Measurements from ENCODE around the gene KDM2A. TPM values are rescaled to one million over a fixed set of nuclear protein-coding genes. Genes with fewer than 3 reads are reported as not detected.

Gene KDM2A
- total and polyA plus RNA-seq, 2 of the 13 experiments (the other 11 are each of a cell fraction or from before 2014, with no cell fraction given), result 31.3 to 31.4 TPM

DNA sequence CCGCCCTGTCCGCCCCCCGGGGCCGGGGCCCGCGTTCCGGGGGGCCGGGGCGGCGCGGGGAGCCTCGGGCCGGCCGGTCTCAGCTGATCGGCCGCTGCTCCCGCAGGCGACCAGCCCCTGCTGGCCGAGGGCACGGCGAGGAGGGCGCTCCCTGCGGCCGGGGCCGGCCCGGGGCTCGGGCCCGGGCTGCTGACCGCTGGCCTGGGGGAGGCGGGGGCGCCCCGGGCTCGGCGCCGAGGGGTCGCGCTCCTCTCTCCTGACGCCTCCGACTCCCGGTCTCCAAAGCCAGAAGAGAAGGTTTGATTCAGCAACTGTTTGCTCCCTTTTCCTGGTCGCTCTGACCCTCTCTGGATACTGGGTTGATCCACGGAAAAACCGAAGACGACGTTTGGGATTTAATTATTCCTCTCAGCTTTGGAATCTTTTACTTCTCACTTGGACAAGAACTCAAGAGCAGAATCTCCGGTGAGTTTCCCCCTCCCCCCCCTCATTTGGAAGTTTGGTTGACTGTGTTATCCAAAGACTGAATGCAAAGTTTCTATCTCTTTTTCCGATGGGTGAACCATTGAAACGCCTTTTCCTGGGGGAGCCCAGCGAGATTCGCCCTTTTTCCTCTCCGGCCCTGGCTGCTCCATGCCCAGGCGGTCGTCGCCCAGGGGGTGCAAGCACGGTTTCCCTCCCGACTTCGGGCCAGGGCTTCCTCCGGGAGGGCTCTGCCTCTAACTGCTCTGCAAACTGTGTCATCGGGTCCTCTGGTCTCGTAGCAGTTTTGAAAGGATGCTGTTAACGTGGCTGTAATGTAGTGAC is 725 bp downstream of the KDM2A start (continued):
- TF ChIP-seq, protein P1, sequence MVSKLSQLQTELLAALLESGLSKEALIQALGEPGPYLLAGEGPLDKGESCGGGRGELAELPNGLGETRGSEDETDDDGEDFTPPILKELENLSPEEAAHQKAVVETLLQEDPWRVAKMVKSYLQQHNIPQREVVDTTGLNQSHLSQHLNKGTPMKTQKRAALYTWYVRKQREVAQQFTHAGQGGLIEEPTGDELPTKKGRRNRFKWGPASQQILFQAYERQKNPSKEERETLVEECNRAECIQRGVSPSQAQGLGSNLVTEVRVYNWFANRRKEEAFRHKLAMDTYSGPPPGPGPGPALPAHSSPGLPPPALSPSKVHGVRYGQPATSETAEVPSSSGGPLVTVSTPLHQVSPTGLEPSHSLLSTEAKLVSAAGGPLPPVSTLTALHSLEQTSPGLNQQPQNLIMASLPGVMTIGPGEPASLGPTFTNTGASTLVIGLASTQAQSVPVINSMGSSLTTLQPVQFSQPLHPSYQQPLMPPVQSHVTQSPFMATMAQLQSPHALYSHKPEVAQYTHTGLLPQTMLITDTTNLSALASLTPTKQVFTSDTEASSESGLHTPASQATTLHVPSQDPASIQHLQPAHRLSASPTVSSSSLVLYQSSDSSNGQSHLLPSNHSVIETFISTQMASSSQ (IDR thresholded peaks at IDR 0.05; ENCODE audit: low read depth), result no peak
- TF ChIP-seq, protein P1 (CRISPR knock-in tag; IDR thresholded peaks at IDR 0.05; ENCODE audit: borderline replicate concordance), result no peak
- TF ChIP-seq ZNF317 (CRISPR knock-in tag; IDR thresholded peaks at IDR 0.05) (no peak), JARID2 (CRISPR knock-in tag; IDR thresholded peaks at IDR 0.05; ENCODE audit: insufficient replicate concordance) (no peak), ZBTB1 (CRISPR knock-in tag; IDR thresholded peaks at IDR 0.05; ENCODE audit: borderline replicate concordance) (no peak), TEAD2 (CRISPR knock-in tag; IDR thresholded peaks at IDR 0.05) (no peak), PHF21A (CRISPR knock-in tag; IDR thresholded peaks at IDR 0.05) (no peak), ZNF274 (CRISPR knock-in tag; IDR thresholded peaks at IDR 0.05) (no peak), ZNF598 (CRISPR knock-in tag; IDR thresholded peaks at IDR 0.05; ENCODE audit: borderline replicate concordance) (peak; percentile 39; the same call in 1 of the 2 replicates), ZNF296 (CRISPR knock-in tag; conservative IDR thresholded peaks at IDR 0.05) (no peak)
- TF ChIP-seq, protein P2, sequence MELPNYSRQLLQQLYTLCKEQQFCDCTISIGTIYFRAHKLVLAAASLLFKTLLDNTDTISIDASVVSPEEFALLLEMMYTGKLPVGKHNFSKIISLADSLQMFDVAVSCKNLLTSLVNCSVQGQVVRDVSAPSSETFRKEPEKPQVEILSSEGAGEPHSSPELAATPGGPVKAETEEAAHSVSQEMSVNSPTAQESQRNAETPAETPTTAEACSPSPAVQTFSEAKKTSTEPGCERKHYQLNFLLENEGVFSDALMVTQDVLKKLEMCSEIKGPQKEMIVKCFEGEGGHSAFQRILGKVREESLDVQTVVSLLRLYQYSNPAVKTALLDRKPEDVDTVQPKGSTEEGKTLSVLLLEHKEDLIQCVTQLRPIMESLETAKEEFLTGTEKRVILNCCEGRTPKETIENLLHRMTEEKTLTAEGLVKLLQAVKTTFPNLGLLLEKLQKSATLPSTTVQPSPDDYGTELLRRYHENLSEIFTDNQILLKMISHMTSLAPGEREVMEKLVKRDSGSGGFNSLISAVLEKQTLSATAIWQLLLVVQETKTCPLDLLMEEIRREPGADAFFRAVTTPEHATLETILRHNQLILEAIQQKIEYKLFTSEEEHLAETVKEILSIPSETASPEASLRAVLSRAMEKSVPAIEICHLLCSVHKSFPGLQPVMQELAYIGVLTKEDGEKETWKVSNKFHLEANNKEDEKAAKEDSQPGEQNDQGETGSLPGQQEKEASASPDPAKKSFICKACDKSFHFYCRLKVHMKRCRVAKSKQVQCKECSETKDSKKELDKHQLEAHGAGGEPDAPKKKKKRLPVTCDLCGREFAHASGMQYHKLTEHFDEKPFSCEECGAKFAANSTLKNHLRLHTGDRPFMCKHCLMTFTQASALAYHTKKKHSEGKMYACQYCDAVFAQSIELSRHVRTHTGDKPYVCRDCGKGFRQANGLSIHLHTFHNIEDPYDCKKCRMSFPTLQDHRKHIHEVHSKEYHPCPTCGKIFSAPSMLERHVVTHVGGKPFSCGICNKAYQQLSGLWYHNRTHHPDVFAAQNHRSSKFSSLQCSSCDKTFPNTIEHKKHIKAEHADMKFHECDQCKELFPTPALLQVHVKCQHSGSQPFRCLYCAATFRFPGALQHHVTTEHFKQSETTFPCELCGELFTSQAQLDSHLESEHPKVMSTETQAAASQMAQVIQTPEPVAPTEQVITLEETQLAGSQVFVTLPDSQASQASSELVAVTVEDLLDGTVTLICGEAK (IDR thresholded peaks at IDR 0.05), result no peak
- TF ChIP-seq, protein P2 (CRISPR knock-in tag; IDR thresholded peaks at IDR 0.05), result no peak
- TF ChIP-seq, protein P3, sequence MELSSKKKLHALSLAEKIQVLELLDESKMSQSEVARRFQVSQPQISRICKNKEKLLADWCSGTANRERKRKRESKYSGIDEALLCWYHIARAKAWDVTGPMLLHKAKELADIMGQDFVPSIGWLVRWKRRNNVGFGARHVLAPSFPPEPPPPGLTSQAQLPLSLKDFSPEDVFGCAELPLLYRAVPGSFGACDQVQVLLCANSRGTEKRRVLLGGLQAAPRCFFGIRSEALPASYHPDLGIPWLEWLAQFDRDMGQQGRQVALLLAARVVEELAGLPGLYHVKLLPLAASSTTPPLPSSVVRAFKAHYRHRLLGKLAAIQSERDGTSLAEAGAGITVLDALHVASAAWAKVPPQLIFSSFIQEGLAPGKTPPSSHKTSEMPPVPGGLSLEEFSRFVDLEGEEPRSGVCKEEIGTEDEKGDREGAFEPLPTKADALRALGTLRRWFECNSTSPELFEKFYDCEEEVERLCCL (CRISPR knock-in tag; IDR thresholded peaks at IDR 0.05; ENCODE audit: borderline replicate concordance), result no peak
- TF ChIP-seq, protein P4, sequence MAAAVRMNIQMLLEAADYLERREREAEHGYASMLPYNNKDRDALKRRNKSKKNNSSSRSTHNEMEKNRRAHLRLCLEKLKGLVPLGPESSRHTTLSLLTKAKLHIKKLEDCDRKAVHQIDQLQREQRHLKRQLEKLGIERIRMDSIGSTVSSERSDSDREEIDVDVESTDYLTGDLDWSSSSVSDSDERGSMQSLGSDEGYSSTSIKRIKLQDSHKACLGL (CRISPR knock-in tag; IDR thresholded peaks at IDR 0.05), result no peak
